ENCODE data around the gene NFAT5. TPM values are rescaled to one million over a fixed set of nuclear protein-coding genes. Genes with fewer than 3 reads are reported as not detected.

The NFAT5 gene
- total RNA-seq, 1 donor from 2014 or later, result 14.3 TPM

- Histone ChIP-seq H3K27me3 (no peaks in the 10 kb centered on the region), H3K4me3 (no peak overlapping the region), H3K9me3 (ENCODE audit: low read depth) (no peaks in the 10 kb centered on the region), H3F3A (ENCODE audit: low read depth) (no peaks in the 10 kb centered on the region), H3K27ac (no peak overlapping the region), H3K4me1 (no peaks in the 10 kb centered on the region), H3K9ac (no peak overlapping the region), H3K36me3 (no peaks in the 10 kb centered on the region), H2AFZ (replicated peaks) (no peak overlapping the region), H3K79me2 (ENCODE audit: low read depth) (peaks cover 7% of the 10 kb centered on the region), H3K4me2 (no peak overlapping the region), H4K20me1 (ENCODE audit: low read depth) (peaks cover 8% of the 10 kb centered on the region)
- Mint-ChIP-seq H3K4me3 (no peak overlapping the region), H3K27me3 (ENCODE audit: insufficient read depth, low read depth) (no peaks in the 10 kb centered on the region), H3K36me3 (peaks cover 4% of the 10 kb centered on the region), H3K4me1 (peaks cover 3% of the 10 kb centered on the region), H3K27ac (no peak overlapping the region), H3K9me3 (no peaks in the 10 kb centered on the region)
- TF ChIP-seq EZH2phosphoT487 (IDR thresholded peaks at IDR 0.05), result no peak
- TF ChIP-seq, protein P1, sequence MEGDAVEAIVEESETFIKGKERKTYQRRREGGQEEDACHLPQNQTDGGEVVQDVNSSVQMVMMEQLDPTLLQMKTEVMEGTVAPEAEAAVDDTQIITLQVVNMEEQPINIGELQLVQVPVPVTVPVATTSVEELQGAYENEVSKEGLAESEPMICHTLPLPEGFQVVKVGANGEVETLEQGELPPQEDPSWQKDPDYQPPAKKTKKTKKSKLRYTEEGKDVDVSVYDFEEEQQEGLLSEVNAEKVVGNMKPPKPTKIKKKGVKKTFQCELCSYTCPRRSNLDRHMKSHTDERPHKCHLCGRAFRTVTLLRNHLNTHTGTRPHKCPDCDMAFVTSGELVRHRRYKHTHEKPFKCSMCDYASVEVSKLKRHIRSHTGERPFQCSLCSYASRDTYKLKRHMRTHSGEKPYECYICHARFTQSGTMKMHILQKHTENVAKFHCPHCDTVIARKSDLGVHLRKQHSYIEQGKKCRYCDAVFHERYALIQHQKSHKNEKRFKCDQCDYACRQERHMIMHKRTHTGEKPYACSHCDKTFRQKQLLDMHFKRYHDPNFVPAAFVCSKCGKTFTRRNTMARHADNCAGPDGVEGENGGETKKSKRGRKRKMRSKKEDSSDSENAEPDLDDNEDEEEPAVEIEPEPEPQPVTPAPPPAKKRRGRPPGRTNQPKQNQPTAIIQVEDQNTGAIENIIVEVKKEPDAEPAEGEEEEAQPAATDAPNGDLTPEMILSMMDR (IDR thresholded peaks at IDR 0.05), result no peak
- TF ChIP-seq EZH2 (IDR thresholded peaks at IDR 0.05), result no peak
- DNase-seq (ENCODE audit: low spot score), result no peak
These were observed 52.5 kb downstream of the NFAT5 start for GRCh38 chr16:69618307-69618706.

DNA sequence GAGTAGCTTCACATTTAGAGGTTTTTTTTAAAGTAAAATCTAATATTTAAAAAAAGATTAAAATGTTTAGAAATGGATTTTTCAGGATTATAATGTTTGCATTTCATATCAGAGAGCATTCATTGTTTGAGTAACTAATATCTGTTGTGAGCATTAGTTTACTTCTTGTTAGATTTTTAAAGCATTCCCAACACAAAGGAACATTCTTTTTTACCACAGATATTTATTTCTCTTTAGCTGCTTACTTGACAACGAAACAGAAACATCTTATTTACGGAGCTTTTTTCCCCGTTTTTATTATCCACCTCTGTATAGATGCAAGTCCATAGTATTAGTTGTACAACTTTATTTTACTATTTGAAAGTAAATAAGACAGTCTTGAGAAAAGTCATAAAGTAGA, 53.0 kb downstream of the NFAT5 start:
- DNase-seq (ENCODE audit: low spot score), result no peak
- Histone ChIP-seq H3K4me1 (no peaks in the 10 kb centered on the region), H3K9me3 (ENCODE audit: low read depth) (no peaks in the 10 kb centered on the region), H3K27ac (no peak overlapping the region), H3K79me2 (ENCODE audit: low read depth) (peaks cover 7% of the 10 kb centered on the region), H3K9ac (no peak overlapping the region), H3K27me3 (no peaks in the 10 kb centered on the region), H3F3A (ENCODE audit: low read depth) (no peaks in the 10 kb centered on the region), H2AFZ (replicated peaks) (no peak overlapping the region), H4K20me1 (ENCODE audit: low read depth) (peaks cover 6% of the 10 kb centered on the region), H3K4me2 (no peak overlapping the region), H3K36me3 (no peaks in the 10 kb centered on the region), H3K4me3 (no peak overlapping the region)
- no peak overlapping the region for H3K4me3 Mint-ChIP-seq
- no peaks in the 10 kb centered on the region for H3K9me3 Mint-ChIP-seq
- H3K27me3 Mint-ChIP-seq (ENCODE audit: insufficient read depth, low read depth), result no peaks in the 10 kb centered on the region
- TF ChIP-seq EZH2phosphoT487 (IDR thresholded peaks at IDR 0.05) (no peak), EZH2 (IDR thresholded peaks at IDR 0.05) (no peak)
- TF ChIP-seq, protein P1 (IDR thresholded peaks at IDR 0.05), result no peak
- peaks cover 4% of the 10 kb centered on the region for H3K36me3 Mint-ChIP-seq
- no peak overlapping the region for H3K27ac Mint-ChIP-seq
- no peaks in the 10 kb centered on the region for H3K4me1 Mint-ChIP-seq

DNA sequence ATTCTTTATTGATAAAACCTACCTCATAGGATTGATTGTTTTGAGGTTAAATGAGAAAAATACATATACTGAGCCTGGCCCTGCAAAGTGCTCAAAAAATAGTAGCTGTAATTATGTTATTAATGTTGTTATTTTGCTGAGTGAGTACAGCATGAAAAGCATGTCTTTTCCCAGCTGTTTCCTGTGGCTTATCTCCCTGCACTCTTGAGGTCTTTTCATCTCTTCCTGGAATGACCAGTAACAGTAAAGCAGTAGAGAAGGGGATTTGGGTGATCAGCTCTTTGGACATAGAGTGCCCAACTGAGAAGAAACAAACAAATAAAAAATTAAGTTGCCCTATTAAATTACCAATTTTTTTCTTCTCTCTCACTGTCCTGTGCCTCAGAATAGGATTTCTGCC, 53.7 kb downstream of the NFAT5 start:
- Mint-ChIP-seq H3K27ac (no peak overlapping the region), H3K4me1 (no peaks in the 10 kb centered on the region), H3K9me3 (no peaks in the 10 kb centered on the region), H3K36me3 (peaks cover 5% of the 10 kb centered on the region), H3K27me3 (ENCODE audit: insufficient read depth, low read depth) (no peaks in the 10 kb centered on the region), H3K4me3 (no peak overlapping the region)
- Histone ChIP-seq H3F3A (ENCODE audit: low read depth) (no peaks in the 10 kb centered on the region), H3K4me1 (no peaks in the 10 kb centered on the region), H3K79me2 (ENCODE audit: low read depth) (peaks cover 8% of the 10 kb centered on the region), H4K20me1 (ENCODE audit: low read depth) (peaks cover 6% of the 10 kb centered on the region), H3K9me3 (ENCODE audit: low read depth) (no peaks in the 10 kb centered on the region), H3K4me2 (no peak overlapping the region), H3K9ac (no peak overlapping the region), H3K36me3 (no peaks in the 10 kb centered on the region), H2AFZ (replicated peaks) (no peak overlapping the region), H3K27ac (no peak overlapping the region), H3K4me3 (no peak overlapping the region), H3K27me3 (no peaks in the 10 kb centered on the region)
- TF ChIP-seq EZH2 (IDR thresholded peaks at IDR 0.05) (no peak), EZH2phosphoT487 (IDR thresholded peaks at IDR 0.05) (no peak)
- TF ChIP-seq, protein P1 (IDR thresholded peaks at IDR 0.05), result no peak
- no peak for DNase-seq (ENCODE audit: low spot score)

All from neural progenitor cell (in vitro differentiated cells).